Tibial artery (tissue), 4 donors: ENCODE data around the gene NCF4.

ENCODE experiments used
- DNase-seq, 2 donors: peaks; one replicate each; pipeline ENCODE4 v3.0.0-alpha.2; 2019
- H3K27ac ChIP-seq, 2 donors: fragments of 200-600 bp; sonication (generic) in 1 of 2; 1 replicate in 1 of 2; 2 replicates in 1 of 2; pipeline ENCODE4 v1.5.1; 2018 to 2019; ENCODE audit warnings: mild to moderate bottlenecking in 1 of 2
- H3K27me3 ChIP-seq, 2 donors: fragments of 200-600 bp; sonication (generic) in 1 of 2; one replicate each; pipeline versions ENCODE4 v1.5.1 to v1.6.0; 2016 to 2019
- H3K36me3 ChIP-seq, 3 donors: fragments of 200-600 bp; sonication (generic) in 2 of 3; one replicate each; pipeline ENCODE4 v1.5.1; 2016 to 2019; ENCODE audit warnings: mild to moderate bottlenecking in 2 of 3
- H3K4me1 ChIP-seq, 4 donors: fragments of 200-600 bp; sonication (generic) in 2 of 4; 1 replicate in 3 of 4; 2 replicates in 1 of 4; pipeline ENCODE4 v1.5.1; 2016 to 2019
- H3K4me3 ChIP-seq, 2 donors: fragments of 200-600 bp; sonication (generic) in 1 of 2; 1 replicate in 1 of 2; 2 replicates in 1 of 2; pipeline ENCODE4 v1.5.1; 2018 to 2019; ENCODE audit warnings: mild to moderate bottlenecking in 2 of 2
- H3K9me3 ChIP-seq, 3 donors: fragments of 200-600 bp; sonication (generic) in 1 of 3; one replicate each; pipeline ENCODE4 v1.5.1; 2016 to 2019
- intact Hi-C: fragments of 100-400 bp; cut with DNase I; formaldehyde crosslinking; loops from one replicate; pipeline ENCODE4 v1.15.0; 2023; ENCODE audit warnings: low total_unique reads
- TF ChIP-seq, protein P1 (sequence below), 2 experiments: fragments of 200-600 bp in 1 of 2; fragments of 450-650 bp in 1 of 2; IDR thresholded peaks; one replicate each; pipeline ENCODE4 v1.5.1; 2017 to 2019; ENCODE audit warnings: antibody characterized with exemption in 2 of 2, mild to moderate bottlenecking in 1 of 2, moderate library complexity in 1 of 2

The NCF4 gene

GRCh38 chr22:36897611-36898010 is 36.8 kb downstream of the NCF4 start:
- H3K9me3 ChIP-seq, result peaks cover 0 to 15% (median 8%) of the 10 kb centered on the region in 3 donors
- no peak for DNase-seq
- H3K4me3 ChIP-seq, result no peak overlapping the region
- TF ChIP-seq, protein P1, sequence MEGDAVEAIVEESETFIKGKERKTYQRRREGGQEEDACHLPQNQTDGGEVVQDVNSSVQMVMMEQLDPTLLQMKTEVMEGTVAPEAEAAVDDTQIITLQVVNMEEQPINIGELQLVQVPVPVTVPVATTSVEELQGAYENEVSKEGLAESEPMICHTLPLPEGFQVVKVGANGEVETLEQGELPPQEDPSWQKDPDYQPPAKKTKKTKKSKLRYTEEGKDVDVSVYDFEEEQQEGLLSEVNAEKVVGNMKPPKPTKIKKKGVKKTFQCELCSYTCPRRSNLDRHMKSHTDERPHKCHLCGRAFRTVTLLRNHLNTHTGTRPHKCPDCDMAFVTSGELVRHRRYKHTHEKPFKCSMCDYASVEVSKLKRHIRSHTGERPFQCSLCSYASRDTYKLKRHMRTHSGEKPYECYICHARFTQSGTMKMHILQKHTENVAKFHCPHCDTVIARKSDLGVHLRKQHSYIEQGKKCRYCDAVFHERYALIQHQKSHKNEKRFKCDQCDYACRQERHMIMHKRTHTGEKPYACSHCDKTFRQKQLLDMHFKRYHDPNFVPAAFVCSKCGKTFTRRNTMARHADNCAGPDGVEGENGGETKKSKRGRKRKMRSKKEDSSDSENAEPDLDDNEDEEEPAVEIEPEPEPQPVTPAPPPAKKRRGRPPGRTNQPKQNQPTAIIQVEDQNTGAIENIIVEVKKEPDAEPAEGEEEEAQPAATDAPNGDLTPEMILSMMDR (IDR thresholded peaks at IDR 0.05), result no peak
- intact Hi-C loops, result no loop called here
- H3K27ac ChIP-seq, result no peak overlapping the region
- peaks cover 0 to 18% of the 10 kb centered on the region in 2 donors for H3K27me3 ChIP-seq
- no peaks in the 10 kb centered on the region for H3K36me3 ChIP-seq
- H3K4me1 ChIP-seq, result no peaks in the 10 kb centered on the region

DNA sequence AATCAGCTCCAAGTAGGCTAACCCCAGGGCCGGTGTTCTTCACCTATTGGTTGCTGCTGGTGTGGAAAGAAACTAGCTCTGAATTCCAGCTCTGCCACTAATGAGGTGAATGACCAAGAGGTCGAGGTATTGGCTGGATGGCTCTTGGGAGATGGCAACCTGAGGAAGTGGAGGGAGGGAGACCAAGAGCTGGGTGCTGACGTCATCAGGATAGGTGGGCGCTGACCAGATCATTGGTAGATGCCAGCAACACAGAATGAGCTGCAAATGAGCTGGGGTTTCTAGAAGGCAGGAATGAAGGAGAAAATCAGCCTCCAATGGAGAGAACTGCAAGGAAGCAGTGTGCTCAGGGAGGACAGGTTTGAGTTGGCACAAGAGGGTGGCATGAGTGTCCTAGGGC is 37.9 kb downstream of the NCF4 start:
- no peak overlapping the region for H3K27ac ChIP-seq
- H3K27me3 ChIP-seq, result peaks cover 0 to 18% of the 10 kb centered on the region in 2 donors
- H3K4me3 ChIP-seq, result no peak overlapping the region
- no peaks in the 10 kb centered on the region for H3K36me3 ChIP-seq
- TF ChIP-seq, protein P1 (IDR thresholded peaks at IDR 0.05), result no peak
- DNase-seq, result no peak
- intact Hi-C loops, result no loop called here
- no peaks in the 10 kb centered on the region for H3K4me1 ChIP-seq
- H3K9me3 ChIP-seq, result peaks cover 0 to 16% (median 8%) of the 10 kb centered on the region in 3 donors

DNA sequence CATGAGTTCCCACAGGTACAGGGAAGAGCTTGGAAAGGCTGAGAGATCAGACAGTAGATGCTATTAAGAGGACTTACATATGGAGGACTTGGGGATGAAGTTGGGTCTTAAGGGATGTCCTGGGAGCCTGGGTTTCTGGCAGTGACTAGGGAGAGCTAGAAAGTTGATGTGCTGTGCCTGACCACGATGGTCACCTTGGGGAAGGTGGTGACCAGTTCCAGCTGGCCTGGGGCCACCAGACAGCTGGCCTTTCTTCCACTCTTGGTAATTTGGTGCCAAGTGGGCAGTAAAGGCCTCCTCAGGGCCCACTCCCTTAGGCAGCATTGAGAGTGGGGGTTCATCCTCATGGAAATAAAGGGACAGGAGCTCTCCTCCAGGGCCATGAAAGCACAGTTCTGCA is 38.7 kb downstream of the NCF4 start:
- H3K4me1 ChIP-seq, result no peaks in the 10 kb centered on the region
- H3K4me3 ChIP-seq, result no peak overlapping the region
- DNase-seq, result no peak
- H3K27ac ChIP-seq, result no peak overlapping the region
- intact Hi-C loops, result no loop called here
- H3K27me3 ChIP-seq, result peaks cover 0 to 24% of the 10 kb centered on the region in 2 donors
- TF ChIP-seq, protein P1 (IDR thresholded peaks at IDR 0.05), result no peak
- H3K9me3 ChIP-seq, result peaks cover 0 to 16% (median 8%) of the 10 kb centered on the region in 3 donors
- no peaks in the 10 kb centered on the region for H3K36me3 ChIP-seq

- intact Hi-C loops, result no loop called here
- no peak overlapping the region for H3K27ac ChIP-seq
- TF ChIP-seq, protein P1 (IDR thresholded peaks at IDR 0.05), result no peak
- no peak overlapping the region for H3K4me3 ChIP-seq
- peaks cover 0 to 23% of the 10 kb centered on the region in 2 donors for H3K27me3 ChIP-seq
- H3K9me3 ChIP-seq, result peaks cover 0 to 16% (median 8%) of the 10 kb centered on the region in 3 donors
- H3K4me1 ChIP-seq, result no peaks in the 10 kb centered on the region
- no peak for DNase-seq
- H3K36me3 ChIP-seq, result no peaks in the 10 kb centered on the region
These were observed 39.4 kb downstream of the NCF4 start for GRCh38 chr22:36900225-36900624.

DNA sequence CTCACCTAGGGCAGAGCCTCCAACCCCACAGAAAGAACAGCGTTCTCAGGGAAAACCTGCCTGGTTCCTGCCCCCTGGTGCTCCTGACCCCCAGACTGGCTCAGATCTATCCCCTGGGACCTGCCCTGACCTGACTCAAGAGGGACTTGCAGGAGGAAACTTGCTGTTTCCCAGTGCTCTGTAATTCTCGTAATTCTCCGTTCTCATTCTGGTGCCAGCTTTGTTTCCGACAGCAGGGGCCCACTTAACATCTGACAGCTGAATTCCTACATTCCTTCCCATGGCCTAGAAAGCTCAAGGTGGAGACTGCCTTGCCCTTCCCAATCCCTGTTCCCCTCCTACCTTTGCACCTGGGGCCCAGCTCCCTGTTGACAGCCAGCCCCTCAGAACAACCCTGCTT is 40.1 kb downstream of the NCF4 start:
- H3K27ac ChIP-seq, result no peak overlapping the region
- TF ChIP-seq, protein P1 (IDR thresholded peaks at IDR 0.05), result no peak
- no peak for DNase-seq

More for the DNA sequence above, 40.1 kb downstream of the NCF4 start:
- Histone ChIP-seq H3K4me3 (no peak overlapping the region), H3K4me1 (no peaks in the 10 kb centered on the region), H3K27me3 (peaks cover 0 to 22% of the 10 kb centered on the region in 2 donors), H3K36me3 (no peaks in the 10 kb centered on the region), H3K9me3 (peaks cover 0 to 12% (median 4%) of the 10 kb centered on the region in 3 donors)
- intact Hi-C loops, result no loop called here
